Gastroesophageal sphincter (tissue), 4 donors: ENCODE results near the gene TSHZ2. TPM values are rescaled to one million over a fixed set of nuclear protein-coding genes. Genes with fewer than 3 reads are reported as not detected.

ENCODE experiments used
- ATAC-seq: fragments of 150-250 bp; one replicate; pipeline ENCODE4 v1.9.1; 2016; ENCODE audit warnings: mild to moderate bottlenecking, moderate library complexity
- H3K27ac ChIP-seq, 4 donors: fragments of 200-600 bp; sonication (generic) in 3 of 4; 1 replicate in 3 of 4; 2 replicates in 1 of 4; pipeline ENCODE4 v1.5.1; 2016 to 2019
- H3K27me3 ChIP-seq: fragments of 200-600 bp; sonication (generic); one replicate; pipeline ENCODE4 v1.5.1; 2019
- H3K36me3 ChIP-seq, 2 donors: fragments of 200-600 bp; sonication (generic); one replicate each; pipeline ENCODE4 v1.5.1; 2019; ENCODE audit warnings: control low read depth in 1 of 2
- H3K4me1 ChIP-seq, 3 donors: fragments of 200-600 bp; sonication (generic); 1 replicate in 2 of 3; 2 replicates in 1 of 3; pipeline ENCODE4 v1.5.1; 2016 to 2019; ENCODE audit warnings: control low read depth in 2 of 3
- H3K4me3 ChIP-seq, 2 donors: fragments of 200-600 bp; sonication (generic); one replicate each; pipeline ENCODE4 v1.5.1; 2019; ENCODE audit warnings: mild to moderate bottlenecking in 1 of 2, moderate library complexity in 1 of 2
- H3K9me3 ChIP-seq, 3 donors: fragments of 200-600 bp; sonication (generic); one replicate each; pipeline ENCODE4 v1.5.1; 2017 to 2019; ENCODE audit warnings: control low read depth in 2 of 3
- CTCF ChIP-seq, 4 experiments: fragments of 200-600 bp in 2 of 4; fragments of 450-650 bp in 2 of 4; sonication (generic) in 1 of 4; IDR thresholded peaks; one replicate each; pipeline ENCODE4 v1.5.1; 2017 to 2019; ENCODE audit warnings: antibody characterized with exemption in 4 of 4, mild to moderate bottlenecking in 2 of 4, moderate library complexity in 2 of 4
- EP300 ChIP-seq: sonication (generic); formaldehyde crosslinking; IDR thresholded peaks from one replicate; pipeline ENCODE4 v1.6.1; 2017; ENCODE audit warnings: antibody characterized with exemption, mild to moderate bottlenecking
- POLR2A ChIP-seq, 2 donors: fragments of 450-650 bp; IDR thresholded peaks; one replicate each; pipeline ENCODE4 v1.6.1; 2017; ENCODE audit warnings: antibody characterized with exemption in 2 of 2, mild to moderate bottlenecking in 2 of 2, moderate library complexity in 1 of 2
- POLR2AphosphoS5 ChIP-seq: sonication (generic); formaldehyde crosslinking; IDR thresholded peaks from one replicate; pipeline ENCODE4 v1.6.1; 2017; ENCODE audit warnings: antibody characterized with exemption
- WGBS, 2 donors: methylation state at CpG; one replicate each; pipeline ENCODE4 v1.1.5; 2018; ENCODE audit warnings: low coverage in 1 of 2; 5-methylcytosine and 5-hydroxymethylcytosine counted together
- total RNA-seq, 4 donors: library from RNA; depleted of rRNA; stranded (reverse); fragments of >200 nt; gene quantifications; one replicate each; pipeline ENCODE4 v1.1.0, GENCODE V29; 2016

TSHZ2 gene
- total RNA-seq, 4 donors from 2014 or later: 9.9 to 21.3 (median 12.2) TPM

- ATAC-seq: no peak
Observed at GRCh38 chr20:53222416-53222815, 250.3 kb downstream of the TSHZ2 start.

GRCh38 chr20:53222932-53223331 is 250.8 kb downstream of the TSHZ2 start:
- H3K4me3 ChIP-seq: no peak overlapping the region
- no peak overlapping the region for H3K27ac ChIP-seq
- TF ChIP-seq CTCF (IDR thresholded peaks at IDR 0.05): no peak
- TF ChIP-seq POLR2A (IDR thresholded peaks at IDR 0.05): no peak
- TF ChIP-seq EP300: no peak
- no peak for TF ChIP-seq POLR2AphosphoS5
- no peak for ATAC-seq
- H3K4me1 ChIP-seq: no peaks in the 10 kb centered on the region
- no peaks in the 10 kb centered on the region for H3K36me3 ChIP-seq
- no peaks in the 10 kb centered on the region for H3K27me3 ChIP-seq
- WGBS, 2 donors: 86 to 91% methylated on average over 3 of the region's 3 CpGs
- peaks cover 0 to 3% (median 0%) of the 10 kb centered on the region in 3 donors for H3K9me3 ChIP-seq

More at GRCh38 chr20:53222416-53222815, 250.3 kb downstream of the TSHZ2 start:
- Histone ChIP-seq H3K4me3 (no peak overlapping the region), H3K36me3 (no peaks in the 10 kb centered on the region), H3K27me3 (peaks cover under 1% of the 10 kb centered on the region), H3K27ac (no peak overlapping the region), H3K9me3 (peaks cover 0 to 3% (median 0%) of the 10 kb centered on the region in 3 donors), H3K4me1 (no peaks in the 10 kb centered on the region)
- TF ChIP-seq POLR2AphosphoS5 (no peak), CTCF (IDR thresholded peaks at IDR 0.05) (no peak), POLR2A (IDR thresholded peaks at IDR 0.05) (no peak), EP300 (no peak)
- WGBS, 2 donors: 77 to 80% methylated on average over 1 to 4 of the region's 4 CpGs

GRCh38 chr20:53223626-53224172 is 251.5 kb downstream of the TSHZ2 start:
- Histone ChIP-seq H3K4me1 (no peaks in the 10 kb centered on the region), H3K4me3 (no peak overlapping the region), H3K27me3 (no peaks in the 10 kb centered on the region), H3K27ac (no peak overlapping the region), H3K9me3 (peaks cover 0 to 3% (median 0%) of the 10 kb centered on the region in 3 donors), H3K36me3 (no peaks in the 10 kb centered on the region)
- 92 to 100% methylated on average over 1 to 2 of the region's 5 CpGs for WGBS, 2 donors
- TF ChIP-seq CTCF (IDR thresholded peaks at IDR 0.05) (no peak), POLR2A (IDR thresholded peaks at IDR 0.05) (no peak), EP300 (no peak), POLR2AphosphoS5 (no peak)
- no peak for ATAC-seq

GRCh38 chr20:53224851-53225250 is 252.7 kb downstream of the TSHZ2 start:
- Histone ChIP-seq H3K4me1 (no peaks in the 10 kb centered on the region), H3K27ac (no peak overlapping the region), H3K27me3 (no peaks in the 10 kb centered on the region), H3K9me3 (peaks cover 0 to 3% (median 0%) of the 10 kb centered on the region in 3 donors), H3K36me3 (no peaks in the 10 kb centered on the region), H3K4me3 (no peak overlapping the region)
- ATAC-seq: no peak
- TF ChIP-seq POLR2A (IDR thresholded peaks at IDR 0.05): no peak
- TF ChIP-seq EP300: no peak
- TF ChIP-seq POLR2AphosphoS5: no peak
- TF ChIP-seq CTCF (IDR thresholded peaks at IDR 0.05): no peak
- 100% methylated on average over 1 of the region's 1 CpG for WGBS, 2 donors

- no peak for TF ChIP-seq POLR2AphosphoS5
- no peak for TF ChIP-seq EP300
- TF ChIP-seq POLR2A (IDR thresholded peaks at IDR 0.05): no peak
- no peak for TF ChIP-seq CTCF (IDR thresholded peaks at IDR 0.05)
- H3K27ac ChIP-seq: no peak overlapping the region
- no peaks in the 10 kb centered on the region for H3K27me3 ChIP-seq
- H3K4me3 ChIP-seq: no peak overlapping the region
- H3K36me3 ChIP-seq: no peaks in the 10 kb centered on the region
- no peak for ATAC-seq
- WGBS, 2 donors: 50 to 68% methylated on average over 5 to 7 of the region's 7 CpGs
- H3K4me1 ChIP-seq: no peaks in the 10 kb centered on the region
- H3K9me3 ChIP-seq: no peaks in the 10 kb centered on the region
Observed at GRCh38 chr20:53226826-53227225, 254.7 kb downstream of the TSHZ2 start.
